ENCODE data around the gene FGF4. TPM values are rescaled to one million over a fixed set of nuclear protein-coding genes. Genes with fewer than 3 reads are reported as not detected.

The FGF4 gene
- total RNA-seq, 1 experiment from 2014 or later: not detected

- Mint-ChIP-seq H3K9me3 (ENCODE audit: low read depth, unreplicated experiment) (peaks cover 5% of the 10 kb centered on the region), H3K4me3 (ENCODE audit: low read depth, unreplicated experiment) (no peak overlapping the region), H3K27ac (ENCODE audit: unreplicated experiment) (no peak overlapping the region), H3K36me3 (ENCODE audit: insufficient read depth, unreplicated experiment) (no peaks in the 10 kb centered on the region), H3K4me1 (ENCODE audit: low read depth, unreplicated experiment) (no peaks in the 10 kb centered on the region), H3K27me3 (ENCODE audit: unreplicated experiment) (peaks cover 77% of the 10 kb centered on the region)
- TF ChIP-seq CTCF (IDR thresholded peaks at IDR 0.05; ENCODE audit: unreplicated experiment): no peak
- intact Hi-C loops (cut with micrococcal nuclease; ENCODE audit: unreplicated experiment): no loop called here
- DNase-seq: no peak
- CTCF ChIA-PET: no interaction called here
- no TSS peak for BruUV-seq (replicated peaks)
Measured at GRCh38 chr11:69811431-69811830, 36.3 kb upstream of the FGF4 start.

- no peak overlapping the region for H3K4me3 Mint-ChIP-seq (ENCODE audit: low read depth, unreplicated experiment)
- peaks cover 67% of the 10 kb centered on the region for H3K27me3 Mint-ChIP-seq (ENCODE audit: unreplicated experiment)
- peaks cover 5% of the 10 kb centered on the region for H3K9me3 Mint-ChIP-seq (ENCODE audit: low read depth, unreplicated experiment)
Measured at GRCh38 chr11:69810289-69811118, 35.4 kb upstream of the FGF4 start.

DNA sequence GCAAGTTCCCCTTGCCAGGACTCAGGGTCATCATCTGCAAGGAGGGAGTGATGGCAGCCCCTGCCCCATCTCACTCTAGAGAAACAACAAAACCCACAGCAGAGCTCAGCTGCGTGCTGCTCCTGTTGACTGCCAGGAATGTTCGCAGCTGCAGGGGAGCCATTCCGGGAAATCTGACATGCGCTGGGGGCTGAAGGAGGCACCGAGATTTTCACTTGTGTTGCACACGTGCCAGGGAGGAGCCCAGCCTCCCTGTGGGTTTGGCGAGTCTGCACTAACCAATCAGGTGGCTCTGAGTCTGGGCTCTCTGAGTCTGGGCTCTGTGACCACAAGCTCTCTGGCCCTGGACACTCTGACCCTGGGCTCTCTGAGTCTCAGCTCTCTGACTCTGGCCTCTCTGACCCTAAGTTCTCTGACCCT, 33.5 kb upstream of the FGF4 start:
- intact Hi-C loops (cut with micrococcal nuclease; ENCODE audit: unreplicated experiment): no loop called here
- no peak overlapping the region for H3K4me3 Mint-ChIP-seq (ENCODE audit: low read depth, unreplicated experiment)

More at GRCh38 chr11:69810289-69811118, 35.4 kb upstream of the FGF4 start:
- no TSS peak for BruUV-seq (replicated peaks)
- CTCF ChIA-PET: no interaction called here
- TF ChIP-seq CTCF (IDR thresholded peaks at IDR 0.05; ENCODE audit: unreplicated experiment): no peak
- no peak overlapping the region for H3K27ac Mint-ChIP-seq (ENCODE audit: unreplicated experiment)
- intact Hi-C loops (cut with micrococcal nuclease; ENCODE audit: unreplicated experiment): no loop called here
- H3K36me3 Mint-ChIP-seq (ENCODE audit: insufficient read depth, unreplicated experiment): no peaks in the 10 kb centered on the region
- H3K4me1 Mint-ChIP-seq (ENCODE audit: low read depth, unreplicated experiment): no peaks in the 10 kb centered on the region
- DNase-seq: no peak

GRCh38 chr11:69807106-69807815, 32.1 kb upstream of the FGF4 start:
- intact Hi-C loops (cut with micrococcal nuclease; ENCODE audit: unreplicated experiment): no loop called here

More for the DNA sequence above, 33.5 kb upstream of the FGF4 start:
- Mint-ChIP-seq H3K9me3 (ENCODE audit: low read depth, unreplicated experiment) (no peaks in the 10 kb centered on the region), H3K4me1 (ENCODE audit: low read depth, unreplicated experiment) (no peaks in the 10 kb centered on the region), H3K27ac (ENCODE audit: unreplicated experiment) (no peak overlapping the region), H3K36me3 (ENCODE audit: insufficient read depth, unreplicated experiment) (peaks cover 3% of the 10 kb centered on the region), H3K27me3 (ENCODE audit: unreplicated experiment) (peaks cover 49% of the 10 kb centered on the region)
- no TSS peak for BruUV-seq (replicated peaks)
- no peak for TF ChIP-seq CTCF (IDR thresholded peaks at IDR 0.05; ENCODE audit: unreplicated experiment)
- no peak for DNase-seq
- CTCF ChIA-PET: no interaction called here

More at GRCh38 chr11:69807106-69807815, 32.1 kb upstream of the FGF4 start:
- H3K27ac Mint-ChIP-seq (ENCODE audit: unreplicated experiment): no peak overlapping the region
- CTCF ChIA-PET: no interaction called here
- peaks cover 36% of the 10 kb centered on the region for H3K27me3 Mint-ChIP-seq (ENCODE audit: unreplicated experiment)
- no TSS peak for BruUV-seq (replicated peaks)
- H3K36me3 Mint-ChIP-seq (ENCODE audit: insufficient read depth, unreplicated experiment): peaks cover 3% of the 10 kb centered on the region
- no peaks in the 10 kb centered on the region for H3K9me3 Mint-ChIP-seq (ENCODE audit: low read depth, unreplicated experiment)
- H3K4me1 Mint-ChIP-seq (ENCODE audit: low read depth, unreplicated experiment): no peaks in the 10 kb centered on the region
- no peak for DNase-seq
- no peak overlapping the region for H3K4me3 Mint-ChIP-seq (ENCODE audit: low read depth, unreplicated experiment)
- TF ChIP-seq CTCF (IDR thresholded peaks at IDR 0.05; ENCODE audit: unreplicated experiment): no peak
